Measurements from ENCODE around the gene AGXT. TPM values are rescaled to one million over a fixed set of nuclear protein-coding genes. Genes with fewer than 3 reads are reported as not detected.

The AGXT gene
- polyA plus RNA-seq, 1 donor (not counting 4 experiments of a cell fraction or from before 2014, with no cell fraction given) = not detected

- H3K9ac ChIP-seq (ENCODE audit: control insufficient read depth, extremely low read depth, insufficient read depth, low read length) = no peak overlapping the region
- no peak overlapping the region for H3K4me2 ChIP-seq (ENCODE audit: control insufficient read depth, extremely low read depth, insufficient read depth, low read depth, low read length)
- no peaks in the 10 kb centered on the region for H3K79me2 ChIP-seq (ENCODE audit: control insufficient read depth, insufficient read depth, low read length)
- FAIRE-seq (no peak), DNase-seq (ENCODE audit: low read depth, low spot score) (no peak)
- H2AFZ ChIP-seq (ENCODE audit: control insufficient read depth, low read length) = no peak overlapping the region
- H3K27ac ChIP-seq (ENCODE audit: control insufficient read depth, insufficient read depth, low read length) = no peak overlapping the region
- no peaks in the 10 kb centered on the region for H3K36me3 ChIP-seq (ENCODE audit: control insufficient read depth in 2 of 2, extremely low read depth in 1 of 2, insufficient read depth in 2 of 2, low read length in 2 of 2)
- H3K27me3 ChIP-seq (ENCODE audit: control insufficient read depth, extremely low read depth, insufficient read depth, low read length) = peaks cover 7% of the 10 kb centered on the region
- TF ChIP-seq, protein P1, sequence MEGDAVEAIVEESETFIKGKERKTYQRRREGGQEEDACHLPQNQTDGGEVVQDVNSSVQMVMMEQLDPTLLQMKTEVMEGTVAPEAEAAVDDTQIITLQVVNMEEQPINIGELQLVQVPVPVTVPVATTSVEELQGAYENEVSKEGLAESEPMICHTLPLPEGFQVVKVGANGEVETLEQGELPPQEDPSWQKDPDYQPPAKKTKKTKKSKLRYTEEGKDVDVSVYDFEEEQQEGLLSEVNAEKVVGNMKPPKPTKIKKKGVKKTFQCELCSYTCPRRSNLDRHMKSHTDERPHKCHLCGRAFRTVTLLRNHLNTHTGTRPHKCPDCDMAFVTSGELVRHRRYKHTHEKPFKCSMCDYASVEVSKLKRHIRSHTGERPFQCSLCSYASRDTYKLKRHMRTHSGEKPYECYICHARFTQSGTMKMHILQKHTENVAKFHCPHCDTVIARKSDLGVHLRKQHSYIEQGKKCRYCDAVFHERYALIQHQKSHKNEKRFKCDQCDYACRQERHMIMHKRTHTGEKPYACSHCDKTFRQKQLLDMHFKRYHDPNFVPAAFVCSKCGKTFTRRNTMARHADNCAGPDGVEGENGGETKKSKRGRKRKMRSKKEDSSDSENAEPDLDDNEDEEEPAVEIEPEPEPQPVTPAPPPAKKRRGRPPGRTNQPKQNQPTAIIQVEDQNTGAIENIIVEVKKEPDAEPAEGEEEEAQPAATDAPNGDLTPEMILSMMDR (optimal IDR thresholded peaks at IDR 0.05 in 1 of 3, IDR thresholded peaks at IDR 0.05 in 1 of 3, conservative IDR thresholded peaks at IDR 0.05 in 1 of 3; ENCODE audit: extremely low read depth in 1 of 3, insufficient read depth in 2 of 3, low read length in 3 of 3) = no peak
- TF ChIP-seq EZH2 (IDR thresholded peaks at IDR 0.05; ENCODE audit: low read length) = no peak
- no peaks in the 10 kb centered on the region for H3K4me1 ChIP-seq (ENCODE audit: control insufficient read depth, extremely low read depth, insufficient read depth, low read length)
- no peaks in the 10 kb centered on the region for H4K20me1 ChIP-seq (ENCODE audit: control insufficient read depth, extremely low read depth, insufficient read depth, low read length)
- H3K4me3 ChIP-seq (ENCODE audit: control insufficient read depth in 2 of 3, extremely low read depth in 1 of 3, insufficient read depth in 2 of 3, low read depth in 1 of 3, low read length in 3 of 3) = no peak overlapping the region
- no peaks in the 10 kb centered on the region for H3K9me1 ChIP-seq (ENCODE audit: control insufficient read depth, extremely low read depth, insufficient read depth, low read length)
- H3K9me3 ChIP-seq (ENCODE audit: control insufficient read depth, low read depth, low read length) = no peaks in the 10 kb centered on the region
- dilution Hi-C loops (cut with MboI; ENCODE audit: extremely low pct_ligation_motif_present, low sequenced_read_pairs) = no loop called here
These were observed 19.0 kb downstream of the AGXT start for GRCh38 chr2:240887631-240888030.

- Histone ChIP-seq H3K9me3 (ENCODE audit: control insufficient read depth, low read depth, low read length) (no peaks in the 10 kb centered on the region), H3K36me3 (ENCODE audit: control insufficient read depth in 2 of 2, extremely low read depth in 1 of 2, insufficient read depth in 2 of 2, low read length in 2 of 2) (no peaks in the 10 kb centered on the region), H3K9ac (ENCODE audit: control insufficient read depth, extremely low read depth, insufficient read depth, low read length) (no peak overlapping the region), H3K79me2 (ENCODE audit: control insufficient read depth, insufficient read depth, low read length) (no peaks in the 10 kb centered on the region), H3K4me1 (ENCODE audit: control insufficient read depth, extremely low read depth, insufficient read depth, low read length) (peaks cover 3% of the 10 kb centered on the region), H3K27me3 (ENCODE audit: control insufficient read depth, extremely low read depth, insufficient read depth, low read length) (peaks cover 7% of the 10 kb centered on the region), H3K9me1 (ENCODE audit: control insufficient read depth, extremely low read depth, insufficient read depth, low read length) (no peaks in the 10 kb centered on the region), H2AFZ (ENCODE audit: control insufficient read depth, low read length) (no peak overlapping the region), H3K4me3 (ENCODE audit: control insufficient read depth in 2 of 3, extremely low read depth in 1 of 3, insufficient read depth in 2 of 3, low read depth in 1 of 3, low read length in 3 of 3) (no peak overlapping the region), H3K27ac (ENCODE audit: control insufficient read depth, insufficient read depth, low read length) (no peak overlapping the region), H4K20me1 (ENCODE audit: control insufficient read depth, extremely low read depth, insufficient read depth, low read length) (no peaks in the 10 kb centered on the region), H3K4me2 (ENCODE audit: control insufficient read depth, extremely low read depth, insufficient read depth, low read depth, low read length) (no peak overlapping the region)
- no peak for TF ChIP-seq EZH2 (IDR thresholded peaks at IDR 0.05; ENCODE audit: low read length)
- TF ChIP-seq, protein P1 (optimal IDR thresholded peaks at IDR 0.05 in 1 of 3, IDR thresholded peaks at IDR 0.05 in 1 of 3, conservative IDR thresholded peaks at IDR 0.05 in 1 of 3; ENCODE audit: extremely low read depth in 1 of 3, insufficient read depth in 2 of 3, low read length in 3 of 3) = no peak
- no peak for FAIRE-seq
- no peak for DNase-seq (ENCODE audit: low read depth, low spot score)
- dilution Hi-C loops (cut with MboI; ENCODE audit: extremely low pct_ligation_motif_present, low sequenced_read_pairs) = no loop called here
These were observed 19.7 kb downstream of the AGXT start for GRCh38 chr2:240888130-240888889.
